GM12878 (cell line): ENCODE results near the gene MEMO1. TPM values are rescaled to one million over a fixed set of nuclear protein-coding genes. Genes with fewer than 3 reads are reported as not detected.

ENCODE experiments used
- ATAC-seq: fragments of 200-7000 bp; cut with Tn5 transposase; 3 replicates; pipeline ENCODE4 v1.9.1; 2020; ENCODE audit warnings: mild to moderate bottlenecking, moderate library complexity
- BruUV-seq: library from RNA; stranded (reverse); fragments of 400-500 nt; replicated peaks from 2 replicates; lab custom pipeline; 2021; lab: Mats Ljungman, UMichigan
- CTCF ChIA-PET: fragments of 300-600 bp; sonication (Branson Sonifier 250); formaldehyde crosslinking; extraction: SDS; loops from one replicate; lab custom pipeline; 2021; ENCODE audit warnings: inconsistent platforms; lab: Yijun Ruan, JAX
- POLR2A ChIA-PET: fragments of 350-600 bp; formaldehyde crosslinking; extraction: SDS; loops from one replicate; lab custom pipeline; 2021; ENCODE audit warnings: inconsistent platforms; lab: Charles Lee
- RAD21 ChIA-PET: fragments of 300-600 bp; sonication (Branson Sonifier 250); formaldehyde crosslinking; loops from one replicate; lab custom pipeline; 2023; ENCODE audit warnings: antibody characterized with exemption; ENCODE audit not compliant: unreplicated experiment; lab: Charles Lee
- SMC1A ChIA-PET: fragments of 300-600 bp; sonication (Branson Sonifier 250); formaldehyde crosslinking; loops from one replicate; lab custom pipeline; 2023; ENCODE audit not compliant: unreplicated experiment, uncharacterized antibody; lab: Charles Lee
- DNase-seq: peaks from one replicate; pipeline ENCODE4 v3.0.0-alpha.2; 2011; ENCODE audit warnings: low read depth, low spot score
- FAIRE-seq: peaks from 3 replicates; lab custom pipeline; 2011; peaks lifted over from hg19 to GRCh38; lab: Jason Lieb, UNC
- H2AFZ ChIP-seq: 2 replicates; pipeline ENCODE4 v1.6.0; 2011; ENCODE audit warnings: low read depth, low read length, control low read depth; ENCODE audit not compliant: control insufficient read depth
- H3K27ac ChIP-seq: 2 replicates; pipeline ENCODE4 v1.5.1; 2011; ENCODE audit warnings: control low read depth; ENCODE audit not compliant: control insufficient read depth, insufficient read depth
- H3K27me3 ChIP-seq, 2 experiments: replicated peaks in 1 of 2; 2 replicates each; pipeline versions ENCODE4 v1.6.0 to v1.6.1; 2011; ENCODE audit warnings: low read length in 1 of 2; ENCODE audit not compliant: control insufficient read depth in 2 of 2, insufficient read depth in 2 of 2
- H3K36me3 ChIP-seq, 2 experiments: 2 replicates each; pipeline ENCODE4 v1.5.1; 2011; ENCODE audit warnings: low read length in 1 of 2; ENCODE audit not compliant: control insufficient read depth in 2 of 2, insufficient read depth in 2 of 2
- H3K4me1 ChIP-seq: 2 replicates; pipeline ENCODE4 v1.6.1; 2011; ENCODE audit warnings: mild to moderate bottlenecking, low read length, moderate library complexity, mixed read lengths; ENCODE audit not compliant: control insufficient read depth, insufficient read depth
- H3K4me2 ChIP-seq: 2 replicates; pipeline ENCODE4 v1.6.0; 2011; ENCODE audit warnings: control low read depth; ENCODE audit not compliant: control insufficient read depth, insufficient read depth
- H3K4me3 ChIP-seq: fragments of 200-600 bp; sonication (generic); 2 replicates; pipeline ENCODE4 v1.5.1; 2016
- H3K79me2 ChIP-seq: 2 replicates; pipeline ENCODE4 v1.6.0; 2011; ENCODE audit warnings: low read length; ENCODE audit not compliant: control insufficient read depth, insufficient read depth
- H3K9ac ChIP-seq: 2 replicates; pipeline ENCODE4 v1.8.0; 2011; ENCODE audit warnings: low read length, control low read depth, mixed read lengths; ENCODE audit not compliant: control insufficient read depth, insufficient read depth
- H3K9me3 ChIP-seq: replicated peaks from 3 replicates; pipeline ENCODE4 v1.5.1; 2011; ENCODE audit warnings: mild to moderate bottlenecking, low read length; ENCODE audit not compliant: control insufficient read depth, insufficient read depth
- H4K20me1 ChIP-seq: 2 replicates; pipeline ENCODE4 v1.6.0; 2011; ENCODE audit not compliant: control insufficient read depth, insufficient read depth
- ATF7 ChIP-seq: fragments of 450-650 bp; IDR thresholded peaks from 2 replicates; pipeline ENCODE4 v1.6.1; 2016; ENCODE audit warnings: low read depth, mild to moderate bottlenecking
- BCL11A ChIP-seq: IDR thresholded peaks from 2 replicates; pipeline ENCODE4 v1.6.1; 2011; ENCODE audit warnings: low read depth, low read length
- CREM ChIP-seq: IDR thresholded peaks from 2 replicates; pipeline ENCODE4 v1.6.1; 2014; ENCODE audit warnings: antibody characterized with exemption, low read depth
- IRF5 ChIP-seq: fragments of 450-650 bp; IDR thresholded peaks from 2 replicates; pipeline ENCODE4 v1.6.1; 2017; ENCODE audit warnings: borderline replicate concordance
- WGBS: methylation state at CpG from one replicate; pipeline ENCODE4 v1.1.6; 2016; ENCODE audit warnings: low lambda C conversion rate; ENCODE audit not compliant: insufficient replicate concordance, insufficient coverage; ENCODE audit errors: missing lambda C conversion rate; 5-methylcytosine and 5-hydroxymethylcytosine counted together
- in situ Hi-C: fragments of 300-500 bp; cut with MboI; formaldehyde crosslinking; loops from 9 replicates; pipeline ENCODE4 v1.14.3; 2018; ENCODE audit warnings: mixed read lengths
- intact Hi-C: fragments of 100-400 bp; cut with micrococcal nuclease; formaldehyde crosslinking; loops from one replicate; pipeline ENCODE4 v1.14.2; 2022; ENCODE audit not compliant: unreplicated experiment
- polyA plus RNA-seq, 11 experiments: library from polyadenylated mRNA; depleted of rRNA in 4 of 11; unstranded in 6 of 11; stranded (reverse) in 5 of 11; fragments of >200 nt; fragmentation: Nextera tagmentation in 4 of 11; fragmentation: Illumina TruSeq in 1 of 11; extraction: Ambion mirVana in 4 of 11; extraction: Trizol in 1 of 11; gene quantifications; 1 replicate in 1 of 11; 2 replicates in 10 of 11; pipeline versions ENCODE4 v1.2.1 to v1.2.3, GENCODE V29; 2011 to 2016; ENCODE audit warnings: inconsistent platforms in 2 of 11, missing spikeins in 2 of 11, low read depth in 1 of 11
- total RNA-seq, 4 experiments: library from RNA; depleted of rRNA in 3 of 4; stranded (reverse); fragments of >200 nt in 3 of 4; fragmentation: Illumina TruSeq in 1 of 4; extraction: Trizol in 1 of 4; gene quantifications; 2 replicates each; pipeline versions ENCODE4 v1.2.1 to v1.2.3, GENCODE V29; 2013 to 2021

Gene MEMO1
- total and polyA plus RNA-seq, 10 of the 15 experiments (the other 5 are each of a cell fraction or from before 2014, with no cell fraction given), result 39.8 to 99.1 (median 72.2) TPM

DNA sequence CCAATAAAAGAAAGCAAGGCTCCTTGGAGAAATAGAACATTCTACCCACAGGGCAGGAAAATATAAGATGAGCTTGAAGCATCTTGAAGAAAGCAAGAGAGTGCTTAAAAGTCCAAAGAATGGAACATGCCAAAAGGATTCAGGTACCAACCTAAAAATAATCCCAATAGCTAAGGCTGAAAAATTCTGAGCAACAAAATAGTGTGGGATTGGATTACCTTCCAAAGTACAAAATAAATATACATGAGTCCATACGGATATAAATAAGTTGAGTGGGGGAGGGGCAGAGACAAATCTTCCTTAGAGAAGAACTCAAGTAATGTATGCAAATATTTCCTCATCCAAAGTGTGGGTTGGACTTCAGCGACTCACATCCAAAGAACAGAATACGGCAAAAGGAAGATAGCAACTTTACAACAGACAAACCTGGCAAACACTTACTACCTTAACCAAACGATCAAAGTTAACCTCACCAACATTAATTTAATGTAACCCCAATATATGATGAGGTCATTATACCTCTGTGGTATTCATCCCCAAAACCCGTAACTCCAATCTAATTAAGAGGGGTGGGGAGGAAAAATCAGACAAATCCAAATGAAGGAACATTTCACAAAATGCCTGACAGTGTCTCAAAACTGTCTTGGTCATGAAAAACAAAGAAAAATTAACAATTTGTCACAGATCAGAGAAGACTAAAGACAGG is 26.9 kb downstream of the MEMO1 start:
- ChIA-PET POLR2A (no interaction called here), CTCF (no interaction called here), SMC1A (no interaction called here), RAD21 (no interaction called here)
- intact Hi-C loops, result no loop called here
- TF ChIP-seq BCL11A, result no peak
- TF ChIP-seq IRF5, result no peak
- TF ChIP-seq CREM, result no peak
- TF ChIP-seq ATF7, result peak; percentile 27; the same call in 1 of the 2 replicates
- WGBS, result 98% methylated on average over 5 of the region's 5 CpGs
- Histone ChIP-seq H4K20me1 (no peaks in the 10 kb centered on the region), H3K9ac (no peak overlapping the region), H3K27ac (no peak overlapping the region), H3K9me3 (peaks cover 2% of the 10 kb centered on the region; the same call in 2 of the 3 replicates), H2AFZ (no peak overlapping the region), H3K4me1 (peaks cover 7% of the 10 kb centered on the region; the same call in 1 of the 2 replicates), H3K4me3 (no peak overlapping the region), H3K36me3 (no peaks in the 10 kb centered on the region; a peak in 1 of 4 replicates), H3K27me3 (no peaks in the 10 kb centered on the region), H3K4me2 (no peak overlapping the region), H3K79me2 (peaks cover 72% of the 10 kb centered on the region)
- no TSS peak for BruUV-seq
- ATAC-seq (no peak), FAIRE-seq (no peak), DNase-seq (no peak)
- in situ Hi-C loops, result no loop called here
